T1000 (cell line): ENCODE measurements around the gene DDX59.

Experiments
- DNase-seq: peaks from one replicate; lab custom pipeline; 2025; ENCODE audit warnings: mixed read lengths; lab: John Stamatoyannopoulos, UW

Gene DDX59

GRCh38 chr1:200671235-200671786 lies 1.6 kb upstream of the DDX59 start:
- no peak for DNase-seq

- no peak for DNase-seq
These were observed 773 bp upstream of the DDX59 start for GRCh38 chr1:200670242-200671118.

- no peak for DNase-seq
These were observed 993 bp downstream of the DDX59 start for GRCh38 chr1:200668514-200669313.

- no peak for DNase-seq
These were observed 3.4 kb downstream of the DDX59 start for GRCh38 chr1:200666309-200666708.

GRCh38 chr1:200665861-200666260 lies 3.8 kb downstream of the DDX59 start:
- DNase-seq: no peak

- no peak for DNase-seq
These were observed 9.0 kb downstream of the DDX59 start for GRCh38 chr1:200660719-200661118.

- DNase-seq: no peak
These were observed 10.4 kb downstream of the DDX59 start for GRCh38 chr1:200659269-200659668.

- no peak for DNase-seq
These were observed 11.5 kb downstream of the DDX59 start for GRCh38 chr1:200658037-200658818.

GRCh38 chr1:200654660-200655059 lies 15.0 kb downstream of the DDX59 start:
- DNase-seq: no peak

GRCh38 chr1:200653022-200653462 lies 16.7 kb downstream of the DDX59 start:
- no peak for DNase-seq

- DNase-seq: no peak
These were observed 17.3 kb downstream of the DDX59 start for GRCh38 chr1:200652378-200652777.

- DNase-seq: no peak
These were observed 23.2 kb downstream of the DDX59 start for GRCh38 chr1:200646515-200646914.

GRCh38 chr1:200644021-200644420 lies 25.7 kb downstream of the DDX59 start:
- DNase-seq: no peak

- no peak for DNase-seq
These were observed 27.2 kb downstream of the DDX59 start for GRCh38 chr1:200642481-200642880.

GRCh38 chr1:200640963-200641401 lies 28.7 kb downstream of the DDX59 start:
- DNase-seq: no peak

- no peak for DNase-seq
These were observed 29.2 kb downstream of the DDX59 start for GRCh38 chr1:200640373-200640962.

GRCh38 chr1:200638073-200638472 lies 31.6 kb downstream of the DDX59 start:
- DNase-seq: no peak

GRCh38 chr1:200636681-200637080 lies 33.0 kb downstream of the DDX59 start:
- no peak for DNase-seq

GRCh38 chr1:200634261-200635122 lies 35.2 kb downstream of the DDX59 start:
- DNase-seq: no peak

GRCh38 chr1:200631375-200631774 lies 38.3 kb downstream of the DDX59 start:
- no peak for DNase-seq
